ENCODE results near the gene CORO6. TPM values are rescaled to one million over a fixed set of nuclear protein-coding genes. Genes with fewer than 3 reads are reported as not detected.

CORO6 gene
- total and polyA plus RNA-seq, 2 of the 13 experiments (the other 11 are each of a cell fraction or from before 2014, with no cell fraction given), result 0.42 to 0.82 TPM

GRCh38 chr17:29591146-29591736 is 31.5 kb downstream of the CORO6 start (continued):
- TF ChIP-seq HMG20B (CRISPR knock-in tag; conservative IDR thresholded peaks at IDR 0.05) (no peak), EZH2 (conservative IDR thresholded peaks at IDR 0.05; ENCODE audit: low read depth, low read length) (no peak), NR1H2 (CRISPR knock-in tag; IDR thresholded peaks at IDR 0.05; ENCODE audit: borderline replicate concordance, low read depth) (0 out of 2 replicates have a peak, but pooled peaks have one; percentile 52), ZMYM2 (CRISPR knock-in tag; IDR thresholded peaks at IDR 0.05) (no peak), CREB3 (CRISPR knock-in tag; IDR thresholded peaks at IDR 0.05) (0 out of 2 replicates have a peak, but pooled peaks have one; percentile 32), DZIP1 (CRISPR knock-in tag; IDR thresholded peaks at IDR 0.05) (no peak), IRF1 (CRISPR knock-in tag; IDR thresholded peaks at IDR 0.05; ENCODE audit: low read depth) (no peak), ZNF678 (CRISPR knock-in tag; IDR thresholded peaks at IDR 0.05) (no peak), HDAC6 (IDR thresholded peaks at IDR 0.05; ENCODE audit: low read depth, low read length) (no peak), ZFP62 (CRISPR knock-in tag; IDR thresholded peaks at IDR 0.05) (no peak), ZNF317 (CRISPR knock-in tag; IDR thresholded peaks at IDR 0.05) (peak; percentile 47; the same call in 1 of the 2 replicates), RCOR2 (CRISPR knock-in tag; IDR thresholded peaks at IDR 0.05) (no peak), ATRX (CRISPR knock-in tag; IDR thresholded peaks at IDR 0.05; ENCODE audit: borderline replicate concordance) (no peak), SKI (IDR thresholded peaks at IDR 0.05; ENCODE audit: partially characterized antibody) (no peak), FIP1L1 (IDR thresholded peaks at IDR 0.05; ENCODE audit: borderline replicate concordance, insufficient read depth, low read depth, low read length) (no peak), ZNF597 (CRISPR knock-in tag; IDR thresholded peaks at IDR 0.05) (no peak), ASH2L (IDR thresholded peaks at IDR 0.05; ENCODE audit: insufficient read length, low read depth, low read length) (no peak), TMF1 (CRISPR knock-in tag; IDR thresholded peaks at IDR 0.05; ENCODE audit: low read depth) (no peak), ZFP36L1 (CRISPR knock-in tag; IDR thresholded peaks at IDR 0.05) (no peak), ZNF33B (CRISPR knock-in tag; IDR thresholded peaks at IDR 0.05) (no peak), ZNF34 (CRISPR knock-in tag; IDR thresholded peaks at IDR 0.05; ENCODE audit: borderline replicate concordance) (no peak), ZNF761 (CRISPR knock-in tag; conservative IDR thresholded peaks at IDR 0.05) (no peak), HOXD1 (CRISPR knock-in tag; IDR thresholded peaks at IDR 0.05) (no peak), ZFP91 (CRISPR knock-in tag; IDR thresholded peaks at IDR 0.05; ENCODE audit: borderline replicate concordance) (no peak; the same call in 1 of the 2 replicates)
